Chondrocyte (in vitro differentiated cells): ENCODE measurements around the gene GHSR. TPM values are rescaled to one million over a fixed set of nuclear protein-coding genes. Genes with fewer than 3 reads are reported as not detected.
A peak's percentile ranks its signal among the peaks of the same experiment; 100 is the strongest.

ENCODE experiments used
- DNase-seq: peaks from one replicate; pipeline ENCODE4 v3.0.0; 2021; ENCODE audit warnings: mixed read lengths, low spot score
- H3K27ac Mint-ChIP-seq: one replicate; pipeline ENCODE4 v1.8.0; 2021; ENCODE audit warnings: mild to moderate bottlenecking, moderate library complexity, mixed read lengths; ENCODE audit not compliant: unreplicated experiment
- H3K27me3 Mint-ChIP-seq: 2 replicates; pipeline ENCODE4 v1.8.0; 2021; ENCODE audit warnings: low read depth, mixed read lengths
- H3K36me3 Mint-ChIP-seq: 2 replicates; pipeline ENCODE4 v1.8.0; 2021; ENCODE audit warnings: low read depth, mixed read lengths
- H3K4me1 Mint-ChIP-seq: 2 replicates; pipeline ENCODE4 v1.8.0; 2021; ENCODE audit warnings: low read depth, mild to moderate bottlenecking, mixed read lengths
- H3K4me3 Mint-ChIP-seq: one replicate; pipeline ENCODE4 v1.8.0; 2021; ENCODE audit warnings: mild to moderate bottlenecking, moderate library complexity, mixed read lengths; ENCODE audit not compliant: unreplicated experiment
- H3K9me3 Mint-ChIP-seq: 2 replicates; pipeline ENCODE4 v1.8.0; 2021; ENCODE audit warnings: low read depth, mixed read lengths
- total RNA-seq: library from RNA; stranded (reverse); gene quantifications from 3 replicates; pipeline ENCODE4 v1.2.1, GENCODE V29; 2021
- TF ChIP-seq, protein P1 (sequence below): fragments of 200-600 bp; sonication (generic); IDR thresholded peaks from 2 replicates; pipeline ENCODE4 v1.5.0; 2021; ENCODE audit warnings: antibody characterized with exemption, mild to moderate bottlenecking, moderate library complexity

The GHSR gene
- total RNA-seq, 1 donor from 2014 or later, result not detected

DNA sequence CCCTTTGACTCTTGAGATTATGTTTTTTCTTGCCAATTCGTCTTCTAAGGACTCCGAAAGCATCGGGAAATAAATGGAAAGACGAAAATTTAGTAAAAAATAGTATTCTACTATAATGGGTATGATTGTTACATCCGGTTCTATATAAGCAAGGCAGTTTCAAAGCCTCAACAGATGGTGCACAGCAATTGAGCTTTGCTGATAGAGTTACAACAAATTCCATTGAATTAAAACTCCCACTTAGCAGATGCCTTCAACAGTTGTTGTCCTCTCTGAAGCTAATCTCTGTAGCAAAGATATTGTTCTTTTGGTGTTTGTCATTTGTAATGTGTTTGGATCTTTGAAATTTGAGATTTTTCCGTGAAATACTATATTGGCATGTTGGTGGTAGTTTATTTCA lies 16.1 kb upstream of the GHSR start:
- Mint-ChIP-seq H3K4me3 (no peak overlapping the region), H3K27me3 (no peaks in the 10 kb centered on the region), H3K9me3 (no peaks in the 10 kb centered on the region), H3K4me1 (peaks cover 11% of the 10 kb centered on the region), H3K36me3 (no peaks in the 10 kb centered on the region), H3K27ac (no peak overlapping the region)
- no peak for DNase-seq
- TF ChIP-seq, protein P1, sequence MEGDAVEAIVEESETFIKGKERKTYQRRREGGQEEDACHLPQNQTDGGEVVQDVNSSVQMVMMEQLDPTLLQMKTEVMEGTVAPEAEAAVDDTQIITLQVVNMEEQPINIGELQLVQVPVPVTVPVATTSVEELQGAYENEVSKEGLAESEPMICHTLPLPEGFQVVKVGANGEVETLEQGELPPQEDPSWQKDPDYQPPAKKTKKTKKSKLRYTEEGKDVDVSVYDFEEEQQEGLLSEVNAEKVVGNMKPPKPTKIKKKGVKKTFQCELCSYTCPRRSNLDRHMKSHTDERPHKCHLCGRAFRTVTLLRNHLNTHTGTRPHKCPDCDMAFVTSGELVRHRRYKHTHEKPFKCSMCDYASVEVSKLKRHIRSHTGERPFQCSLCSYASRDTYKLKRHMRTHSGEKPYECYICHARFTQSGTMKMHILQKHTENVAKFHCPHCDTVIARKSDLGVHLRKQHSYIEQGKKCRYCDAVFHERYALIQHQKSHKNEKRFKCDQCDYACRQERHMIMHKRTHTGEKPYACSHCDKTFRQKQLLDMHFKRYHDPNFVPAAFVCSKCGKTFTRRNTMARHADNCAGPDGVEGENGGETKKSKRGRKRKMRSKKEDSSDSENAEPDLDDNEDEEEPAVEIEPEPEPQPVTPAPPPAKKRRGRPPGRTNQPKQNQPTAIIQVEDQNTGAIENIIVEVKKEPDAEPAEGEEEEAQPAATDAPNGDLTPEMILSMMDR, result no peak

DNA sequence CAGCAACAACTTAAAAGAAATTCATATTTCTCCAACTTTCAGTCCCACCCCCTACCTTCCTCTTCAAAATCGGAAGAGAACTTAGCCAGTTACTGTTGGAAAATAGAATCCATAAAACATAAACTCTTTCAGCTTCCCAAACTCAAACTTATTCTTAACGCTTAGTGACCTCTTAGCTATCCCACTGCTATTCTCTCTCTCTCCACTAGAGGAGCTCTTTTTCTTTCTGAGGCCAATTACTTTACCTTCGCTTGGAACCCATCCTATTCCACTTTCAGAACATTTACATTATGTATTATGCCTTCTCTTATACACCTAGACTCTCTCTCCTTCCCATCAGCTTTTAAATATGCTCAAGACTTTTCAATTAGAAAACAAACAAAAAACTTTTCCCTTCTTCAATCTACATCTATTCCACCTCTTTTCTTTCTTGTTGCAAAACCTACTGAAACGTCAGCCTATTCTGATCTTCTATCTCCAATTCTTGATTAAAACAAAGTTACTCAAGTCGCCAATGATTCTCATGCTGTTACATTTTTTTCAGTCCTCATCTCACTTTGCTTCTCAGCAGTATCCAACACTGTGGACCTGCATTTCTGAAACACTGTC lies 13.4 kb upstream of the GHSR start:
- Mint-ChIP-seq H3K9me3 (no peaks in the 10 kb centered on the region), H3K36me3 (no peaks in the 10 kb centered on the region), H3K4me1 (peaks cover under 1% of the 10 kb centered on the region), H3K27ac (no peak overlapping the region), H3K27me3 (peaks cover 2% of the 10 kb centered on the region), H3K4me3 (no peak overlapping the region)
- no peak for DNase-seq
- TF ChIP-seq, protein P1, result peak; percentile 88

DNA sequence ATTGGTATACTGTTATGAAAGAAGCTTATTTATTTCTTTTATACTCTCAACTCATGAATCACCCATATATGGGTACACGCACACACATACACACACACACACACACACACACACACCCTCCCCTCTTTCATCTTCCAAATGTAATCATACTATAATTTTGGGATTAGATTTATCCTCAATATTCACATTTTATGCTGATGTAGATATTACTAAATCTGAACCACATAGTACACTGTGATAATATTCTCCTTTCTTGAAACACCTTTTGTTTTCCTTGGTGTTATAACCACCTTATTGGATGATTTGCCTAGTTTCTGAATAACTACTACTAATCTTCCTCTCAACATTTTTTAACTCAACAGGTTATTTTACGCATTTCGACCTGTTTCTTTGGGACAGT lies 8.1 kb upstream of the GHSR start:
- H3K4me3 Mint-ChIP-seq, result no peak overlapping the region
- TF ChIP-seq, protein P1, result no peak
- no peaks in the 10 kb centered on the region for H3K4me1 Mint-ChIP-seq
- DNase-seq, result no peak
- H3K27ac Mint-ChIP-seq, result no peak overlapping the region
- H3K36me3 Mint-ChIP-seq, result no peaks in the 10 kb centered on the region
- peaks cover 23% of the 10 kb centered on the region for H3K27me3 Mint-ChIP-seq
- no peaks in the 10 kb centered on the region for H3K9me3 Mint-ChIP-seq

DNA sequence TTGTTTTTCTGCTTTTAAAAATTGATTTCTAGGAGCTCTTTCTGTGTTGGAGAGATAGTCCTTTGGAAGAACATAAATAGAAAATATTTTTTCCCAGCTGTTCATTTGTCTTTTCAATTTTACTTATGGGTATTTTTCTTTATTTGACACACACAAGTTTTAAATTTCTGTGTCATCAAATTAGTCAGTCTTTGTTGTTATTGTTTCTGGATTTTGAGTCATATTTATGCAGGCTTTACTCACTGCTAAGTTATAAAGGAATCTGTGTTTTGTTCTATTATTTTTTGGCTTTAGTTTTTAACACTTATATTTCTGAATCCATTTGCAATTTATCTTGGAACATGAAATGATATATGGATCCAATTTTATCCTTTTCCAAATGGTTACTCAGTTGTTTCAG lies 5.9 kb upstream of the GHSR start:
- TF ChIP-seq, protein P1, result no peak
- peaks cover 38% of the 10 kb centered on the region for H3K27me3 Mint-ChIP-seq
- no peak overlapping the region for H3K4me3 Mint-ChIP-seq
- H3K9me3 Mint-ChIP-seq, result no peaks in the 10 kb centered on the region
- DNase-seq, result no peak
- peaks cover 6% of the 10 kb centered on the region for H3K4me1 Mint-ChIP-seq
- H3K36me3 Mint-ChIP-seq, result no peaks in the 10 kb centered on the region
- no peak overlapping the region for H3K27ac Mint-ChIP-seq

- Mint-ChIP-seq H3K36me3 (peaks cover 9% of the 10 kb centered on the region), H3K27ac (no peak overlapping the region), H3K27me3 (peaks cover 70% of the 10 kb centered on the region), H3K4me3 (no peak overlapping the region), H3K9me3 (no peaks in the 10 kb centered on the region), H3K4me1 (peaks cover 9% of the 10 kb centered on the region)
- TF ChIP-seq, protein P1, result no peak
- DNase-seq, result no peak
Measured at GRCh38 chr3:172449466-172450149, 1.4 kb upstream of the GHSR start.
